ENCODE data around the gene CDH13.

The CDH13 gene

GRCh38 chr16:83273504-83274173 lies 646.9 kb downstream of the CDH13 start:
- no peak for FAIRE-seq
- no peak for DNase-seq (ENCODE audit: low spot score)

- FAIRE-seq (no peak), DNase-seq (ENCODE audit: low spot score) (no peak)
Measured at GRCh38 chr16:83279251-83279650, 652.5 kb downstream of the CDH13 start.

- FAIRE-seq (no peak), DNase-seq (ENCODE audit: low spot score) (no peak)
Measured at GRCh38 chr16:83285921-83286320, 659.2 kb downstream of the CDH13 start.

- FAIRE-seq, result no peak
- no peak for DNase-seq (ENCODE audit: low spot score)
Measured at GRCh38 chr16:83296505-83296904, 669.7 kb downstream of the CDH13 start.

- DNase-seq (ENCODE audit: low spot score), result no peak
- FAIRE-seq, result no peak
Measured at GRCh38 chr16:83298541-83298940, 671.8 kb downstream of the CDH13 start.

- DNase-seq (ENCODE audit: low spot score) (no peak), FAIRE-seq (no peak)
Measured at GRCh38 chr16:83300326-83300725, 673.6 kb downstream of the CDH13 start.

- no peak for FAIRE-seq
Measured at GRCh38 chr16:83301971-83302370, 675.2 kb downstream of the CDH13 start.

GRCh38 chr16:83302853-83303252 lies 676.1 kb downstream of the CDH13 start:
- FAIRE-seq, result no peak
- no peak for DNase-seq (ENCODE audit: low spot score)

More at GRCh38 chr16:83301971-83302370, 675.2 kb downstream of the CDH13 start:
- no peak for DNase-seq (ENCODE audit: low spot score)

GRCh38 chr16:83305092-83305491 lies 678.3 kb downstream of the CDH13 start:
- no peak for FAIRE-seq
- no peak for DNase-seq (ENCODE audit: low spot score)

GRCh38 chr16:83306961-83307593 lies 680.3 kb downstream of the CDH13 start:
- DNase-seq (ENCODE audit: low spot score), result no peak
- no peak for FAIRE-seq

GRCh38 chr16:83307594-83307992 lies 680.8 kb downstream of the CDH13 start:
- DNase-seq (ENCODE audit: low spot score) (no peak), FAIRE-seq (no peak)

- FAIRE-seq (no peak), DNase-seq (ENCODE audit: low spot score) (no peak)
Measured at GRCh38 chr16:83308414-83308813, 681.6 kb downstream of the CDH13 start.

GRCh38 chr16:83310816-83311215 lies 684.0 kb downstream of the CDH13 start:
- DNase-seq (ENCODE audit: low spot score), result no peak

GRCh38 chr16:83312015-83312717 lies 685.4 kb downstream of the CDH13 start:
- no peak for DNase-seq (ENCODE audit: low spot score)
- FAIRE-seq, result no peak

More at GRCh38 chr16:83310816-83311215, 684.0 kb downstream of the CDH13 start:
- FAIRE-seq, result no peak

GRCh38 chr16:83312718-83313245 lies 686.0 kb downstream of the CDH13 start:
- no peak for FAIRE-seq
- DNase-seq (ENCODE audit: low spot score), result no peak

GRCh38 chr16:83315271-83315670 lies 688.5 kb downstream of the CDH13 start:
- no peak for FAIRE-seq
- no peak for DNase-seq (ENCODE audit: low spot score)

- DNase-seq (ENCODE audit: low spot score) (no peak), FAIRE-seq (no peak)
Measured at GRCh38 chr16:83316458-83316857, 689.7 kb downstream of the CDH13 start.

- DNase-seq (ENCODE audit: low spot score) (no peak), FAIRE-seq (no peak)
Measured at GRCh38 chr16:83318390-83318789, 691.6 kb downstream of the CDH13 start.

- no peak for FAIRE-seq
- DNase-seq (ENCODE audit: low spot score), result no peak
Measured at GRCh38 chr16:83328936-83329335, 702.2 kb downstream of the CDH13 start.

- DNase-seq (ENCODE audit: low spot score), result no peak
- FAIRE-seq, result no peak
Measured at GRCh38 chr16:83329441-83329840, 702.7 kb downstream of the CDH13 start.

- no peak for DNase-seq (ENCODE audit: low spot score)
- no peak for FAIRE-seq
Measured at GRCh38 chr16:83330251-83330650, 703.5 kb downstream of the CDH13 start.

- FAIRE-seq (no peak), DNase-seq (ENCODE audit: low spot score) (no peak)
Measured at GRCh38 chr16:83335076-83335475, 708.3 kb downstream of the CDH13 start.

Data from RCC 7860 (cell line).